ENCODE data around the gene RTEL1.
"Not testable (repeated sequence)": the region's sequence is repeated elsewhere in the genome, so short reads cannot be mapped to it uniquely, and the experiment has no call there.

RTEL1 gene

DNA sequence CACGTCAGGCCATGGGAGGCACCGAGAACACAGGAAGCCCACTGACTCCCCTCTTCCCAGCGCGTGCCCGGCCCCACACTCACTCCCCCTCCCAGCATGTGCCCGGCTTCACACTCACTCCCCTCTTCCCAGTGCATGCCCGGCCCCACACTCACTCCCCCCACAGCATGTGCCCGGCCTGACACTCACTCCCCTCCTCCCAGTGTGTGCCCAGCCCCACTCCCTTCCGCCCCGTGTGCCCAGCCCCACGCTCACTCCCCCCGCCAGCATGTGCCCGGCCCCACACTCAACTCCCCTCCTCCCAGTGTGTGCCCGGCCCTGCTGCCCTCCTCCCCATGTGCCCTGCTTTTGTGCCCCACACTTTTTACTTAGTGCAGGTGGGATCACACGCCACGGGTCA lies 9.7 kb downstream of the RTEL1 start:
- DNase-seq (ENCODE audit: low spot score): no peak

DNA sequence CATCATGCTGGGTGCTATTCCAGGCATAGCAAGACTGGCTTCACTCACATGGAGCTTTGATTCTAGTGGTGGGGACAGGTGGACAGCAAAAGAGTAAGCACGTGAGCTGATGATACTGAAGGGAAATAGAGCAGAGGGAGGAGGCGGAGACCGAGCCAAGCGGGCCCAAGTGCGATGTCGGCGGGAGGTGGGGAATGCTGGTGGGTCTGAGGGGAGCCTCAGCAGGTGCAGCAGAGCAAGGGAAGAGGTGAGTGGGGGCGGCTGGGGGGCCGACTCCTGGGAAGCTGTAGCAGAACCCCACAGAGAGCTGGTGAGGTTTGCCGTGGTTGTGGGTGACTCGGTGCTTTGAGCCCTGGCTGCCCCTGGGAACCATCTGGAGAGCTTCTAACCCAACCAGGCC lies 10.2 kb downstream of the RTEL1 start:
- DNase-seq (ENCODE audit: low spot score): no peak

DNA sequence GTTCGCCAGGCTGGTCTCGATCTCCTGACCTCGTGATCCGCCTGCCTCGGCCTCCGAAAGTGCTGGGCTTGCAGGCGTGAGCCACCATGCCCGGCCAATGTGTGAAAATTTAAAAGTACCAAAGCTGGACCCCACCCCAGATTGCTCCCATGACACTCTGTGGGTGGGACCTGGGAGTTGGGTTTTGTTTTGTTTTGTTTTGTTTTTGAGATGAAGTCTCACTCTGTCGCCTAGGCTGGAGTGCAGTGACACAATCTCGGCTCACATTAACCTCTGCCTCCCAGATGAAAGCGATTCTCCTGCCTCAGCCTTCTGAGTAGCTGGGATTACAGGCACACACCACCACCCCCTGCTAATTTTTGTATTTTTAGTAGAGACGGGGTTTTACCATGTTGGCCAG lies 13.6 kb downstream of the RTEL1 start:
- DNase-seq (ENCODE audit: low spot score): not testable (repeated sequence)

DNA sequence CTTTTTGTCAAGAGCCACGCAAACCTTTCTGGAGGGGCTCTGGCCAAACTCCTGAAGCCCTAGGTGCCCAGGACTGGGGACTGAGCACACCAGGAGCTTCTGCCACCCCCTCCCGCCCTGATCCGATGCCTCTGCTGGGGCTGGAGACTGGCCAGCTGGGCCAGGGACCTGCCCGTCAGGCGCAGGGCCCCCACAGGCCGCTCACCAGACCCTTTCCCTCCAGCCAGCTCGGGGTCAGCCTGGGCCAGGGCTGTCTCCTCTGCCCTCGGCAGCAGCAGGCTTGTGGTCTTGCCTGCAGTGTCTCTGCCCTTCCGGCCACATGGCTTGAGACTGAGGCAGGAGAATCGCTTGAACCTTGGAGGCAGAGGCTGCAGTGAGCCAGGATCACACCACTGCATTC lies 14.6 kb downstream of the RTEL1 start:
- no peak for DNase-seq (ENCODE audit: low spot score)

- DNase-seq (ENCODE audit: low spot score): no peak
Measured at GRCh38 chr20:63673951-63674350, 15.8 kb downstream of the RTEL1 start.

GRCh38 chr20:63675681-63676368 lies 17.7 kb downstream of the RTEL1 start:
- no peak for DNase-seq (ENCODE audit: low spot score)

DNA sequence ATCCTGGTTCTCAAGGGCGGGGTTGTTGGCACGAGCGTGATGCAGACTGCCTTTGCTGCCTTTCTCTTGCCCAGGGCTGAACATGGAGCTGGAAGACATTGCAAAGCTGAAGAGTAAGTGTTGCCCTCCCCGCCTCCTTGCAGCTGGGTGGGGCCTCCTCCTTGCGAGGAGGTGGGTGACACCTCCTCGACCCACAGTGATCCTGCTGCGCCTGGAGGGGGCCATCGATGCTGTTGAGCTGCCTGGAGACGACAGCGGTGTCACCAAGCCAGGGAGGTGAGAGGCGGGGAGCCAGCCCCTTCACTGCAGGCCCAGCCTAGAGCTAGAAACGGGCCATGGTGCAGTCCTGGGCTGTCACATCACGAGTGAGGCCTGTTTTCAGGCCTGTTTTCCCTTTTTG lies 20.0 kb downstream of the RTEL1 start:
- DNase-seq (ENCODE audit: low spot score): no peak

DNA sequence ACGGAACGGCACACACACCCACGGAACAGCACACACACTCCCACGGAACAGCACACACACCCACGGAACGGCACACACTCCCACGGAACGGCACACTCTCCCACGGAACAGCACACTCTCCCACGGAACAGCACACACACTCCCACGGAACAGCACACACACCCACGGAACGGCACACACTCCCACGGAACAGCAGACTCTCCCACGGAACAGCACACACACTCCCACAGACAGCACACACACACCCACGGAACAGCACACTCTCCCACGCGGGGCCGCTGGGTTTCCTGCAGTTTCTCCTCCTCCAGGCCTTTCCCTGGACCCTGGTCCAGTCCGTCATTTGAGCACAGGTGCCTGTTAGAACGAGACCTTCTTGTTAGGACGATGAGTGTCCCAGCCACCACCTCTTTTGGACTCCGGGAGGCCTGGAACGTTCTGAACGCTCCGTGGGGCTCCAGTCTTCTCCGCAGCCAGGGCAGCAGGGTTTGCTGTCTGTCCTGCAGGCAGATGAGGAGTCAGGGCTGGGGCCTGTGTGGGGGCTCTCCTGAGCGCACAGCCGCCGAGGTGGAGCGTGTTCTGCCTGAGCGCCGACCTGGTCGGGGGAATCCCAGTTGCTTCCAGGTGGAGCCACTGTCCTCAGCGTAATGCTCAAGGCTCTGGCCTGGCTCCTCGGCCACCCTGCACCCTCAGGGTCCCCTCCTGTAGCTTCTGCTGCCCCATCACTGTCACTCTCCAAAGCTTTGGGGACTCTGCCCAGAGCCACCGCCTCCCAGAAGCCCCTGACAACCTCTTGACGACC lies 20.8 kb downstream of the RTEL1 start:
- DNase-seq (ENCODE audit: low spot score): no peak

DNA sequence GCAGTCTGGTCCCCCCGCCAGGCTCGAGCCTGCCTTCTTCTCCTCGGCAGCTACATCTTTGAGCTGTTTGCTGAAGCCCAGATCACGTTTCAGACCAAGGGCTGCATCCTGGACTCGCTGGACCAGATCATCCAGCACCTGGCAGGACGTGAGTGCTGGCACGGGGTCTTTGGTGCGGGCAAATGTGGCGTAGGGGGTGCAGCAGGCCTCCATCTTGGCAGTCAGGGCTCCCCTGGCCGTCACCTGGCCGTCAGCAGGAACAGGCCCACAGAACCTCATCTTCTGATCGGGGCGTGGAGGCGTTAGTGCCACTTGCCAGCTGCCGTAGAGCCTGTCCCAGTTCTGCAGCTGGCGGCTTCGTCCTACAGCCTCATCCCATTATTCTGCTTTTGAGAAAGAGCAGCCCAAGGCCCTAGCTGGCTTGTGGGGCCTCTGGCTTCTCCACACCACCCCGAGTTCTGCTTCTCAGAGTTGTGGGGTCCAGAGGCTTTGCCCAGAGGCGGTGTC lies 21.7 kb downstream of the RTEL1 start:
- DNase-seq (ENCODE audit: low spot score): no peak

DNA sequence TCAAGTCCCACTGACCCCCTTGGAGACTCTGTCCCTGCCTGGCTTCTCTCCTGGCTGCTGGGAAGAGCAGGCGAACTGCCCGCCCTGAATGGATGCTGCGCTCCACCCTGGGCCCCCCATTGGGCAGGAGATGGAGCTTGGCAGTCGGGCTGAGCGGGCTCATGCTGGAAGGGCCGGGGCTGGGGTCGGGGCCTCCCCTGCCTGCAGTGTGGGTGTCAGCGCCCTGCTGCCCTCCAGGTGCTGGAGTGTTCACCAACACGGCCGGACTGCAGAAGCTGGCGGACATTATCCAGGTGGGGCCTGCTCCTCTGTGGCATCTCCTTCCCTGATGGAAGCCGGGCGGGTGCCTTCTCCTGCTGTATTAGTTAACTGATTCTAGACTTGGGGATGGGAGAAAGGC lies 22.3 kb downstream of the RTEL1 start:
- no peak for DNase-seq (ENCODE audit: low spot score)

DNA sequence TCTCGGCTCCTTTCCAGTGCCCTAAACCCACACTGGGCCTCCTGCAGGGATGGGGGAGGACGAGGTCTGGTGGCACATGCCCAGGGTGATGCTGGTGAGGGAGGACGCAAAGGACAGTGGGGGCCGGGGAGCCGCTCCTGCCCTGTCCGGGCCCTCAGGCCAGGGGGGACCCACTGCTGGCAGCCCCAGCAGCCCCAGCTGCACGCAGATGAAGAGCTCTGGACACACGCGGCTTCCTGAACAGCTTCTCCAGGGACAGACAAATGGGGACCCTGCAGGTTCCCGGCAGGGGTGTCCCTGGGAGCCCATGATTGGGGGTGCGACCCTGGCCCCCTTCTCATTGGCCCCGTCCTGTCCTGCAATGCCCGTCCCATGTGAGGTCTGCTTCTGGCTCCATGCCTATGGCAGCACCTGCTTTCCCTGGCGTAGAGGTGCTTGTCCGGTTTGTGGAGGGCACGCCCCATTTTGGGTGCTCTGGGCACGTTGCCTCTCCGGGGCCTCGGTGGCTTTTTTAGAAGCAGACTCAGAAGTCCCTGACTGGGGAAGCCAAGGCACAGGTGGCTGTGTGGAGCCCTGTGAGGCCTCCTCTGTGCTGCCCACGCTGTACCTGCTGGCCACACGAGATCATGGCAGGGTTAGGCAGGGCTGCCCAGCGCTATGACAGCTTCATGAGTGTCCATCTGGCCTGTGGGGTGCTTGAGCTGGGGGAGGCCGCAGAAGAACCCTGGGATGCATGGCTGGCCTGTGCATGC lies 22.9 kb downstream of the RTEL1 start:
- no peak for DNase-seq (ENCODE audit: low spot score)

- DNase-seq (ENCODE audit: low spot score): no peak
Measured at GRCh38 chr20:63681609-63682142, 23.6 kb downstream of the RTEL1 start.

DNA sequence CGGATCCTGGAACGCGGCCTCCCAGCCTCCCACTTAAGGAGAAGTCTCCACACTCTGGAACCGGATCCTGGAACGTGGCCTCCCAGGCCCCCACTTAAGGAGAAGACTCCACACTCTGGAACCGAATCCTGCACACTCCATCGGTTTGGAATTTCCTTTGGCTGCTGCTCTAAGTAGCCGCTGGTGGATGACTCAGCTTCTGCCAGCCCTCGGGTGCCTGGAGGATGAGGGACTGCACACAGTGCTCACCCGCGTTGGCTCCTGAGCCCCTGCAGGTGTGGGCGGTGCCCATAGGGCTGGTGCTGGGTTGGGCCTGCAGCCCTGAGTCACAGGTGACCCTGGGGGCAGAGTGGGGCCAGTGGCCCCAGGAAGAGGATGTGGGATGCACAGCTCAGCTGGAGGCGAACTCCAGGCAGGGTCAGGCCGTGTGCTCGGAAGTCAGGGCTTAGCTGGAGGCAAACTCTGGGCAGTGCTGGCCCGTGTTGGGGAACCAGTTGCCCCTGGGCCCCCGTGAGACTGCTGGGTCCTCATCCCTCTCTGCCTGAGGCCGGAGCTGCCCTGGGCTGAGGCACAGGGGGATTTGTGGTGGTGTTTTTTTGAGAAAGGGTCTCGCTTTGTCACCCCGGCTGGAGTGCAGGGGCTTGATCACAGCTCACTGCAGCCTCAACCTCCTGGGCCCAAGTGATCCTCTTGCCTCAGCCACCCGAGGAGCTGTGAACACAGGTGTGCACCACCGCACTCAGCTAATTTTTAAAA lies 24.4 kb downstream of the RTEL1 start:
- no peak for DNase-seq (ENCODE audit: low spot score)

DNA sequence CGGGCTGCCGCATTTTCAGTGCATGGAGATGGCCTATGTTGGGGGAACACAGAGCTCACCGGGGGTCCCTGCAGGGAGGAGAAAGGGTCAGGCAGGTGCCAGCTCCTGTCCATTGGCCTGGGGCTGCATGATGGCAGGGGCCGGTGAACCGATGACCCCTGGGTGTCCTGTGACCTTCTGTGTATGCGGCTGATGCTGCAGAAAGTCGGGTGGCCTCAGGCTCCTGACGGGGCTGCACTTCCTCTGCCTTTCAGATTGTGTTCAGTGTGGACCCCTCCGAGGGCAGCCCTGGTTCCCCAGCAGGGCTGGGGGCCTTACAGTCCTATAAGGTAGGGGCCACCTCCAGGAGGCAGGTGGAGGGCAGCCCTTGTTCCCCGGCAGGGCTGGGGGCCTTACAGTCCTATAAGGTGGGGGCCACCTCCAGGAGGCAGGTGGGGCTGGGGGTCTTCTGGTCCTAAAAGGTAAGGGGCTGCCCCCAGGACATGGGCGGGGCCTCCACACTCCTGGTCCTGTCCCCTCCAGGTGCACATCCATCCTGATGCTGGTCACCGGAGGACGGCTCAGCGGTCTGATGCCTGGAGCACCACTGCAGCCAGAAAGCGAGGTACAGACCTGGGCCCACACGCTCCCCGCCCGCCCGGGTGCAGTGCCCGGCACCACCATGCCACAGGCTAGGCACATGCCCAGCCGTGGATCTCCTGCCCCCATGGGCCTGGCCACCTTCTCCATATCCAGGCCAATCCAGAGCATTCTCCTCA lies 27.3 kb downstream of the RTEL1 start:
- DNase-seq (ENCODE audit: low spot score): no peak

- no peak for DNase-seq (ENCODE audit: low spot score)
Measured at GRCh38 chr20:63686094-63686491, 28.0 kb downstream of the RTEL1 start.

GRCh38 chr20:63686492-63687321 lies 28.6 kb downstream of the RTEL1 start:
- no peak for DNase-seq (ENCODE audit: low spot score)

- no peak for DNase-seq (ENCODE audit: low spot score)
Measured at GRCh38 chr20:63687419-63688178, 29.5 kb downstream of the RTEL1 start.

DNA sequence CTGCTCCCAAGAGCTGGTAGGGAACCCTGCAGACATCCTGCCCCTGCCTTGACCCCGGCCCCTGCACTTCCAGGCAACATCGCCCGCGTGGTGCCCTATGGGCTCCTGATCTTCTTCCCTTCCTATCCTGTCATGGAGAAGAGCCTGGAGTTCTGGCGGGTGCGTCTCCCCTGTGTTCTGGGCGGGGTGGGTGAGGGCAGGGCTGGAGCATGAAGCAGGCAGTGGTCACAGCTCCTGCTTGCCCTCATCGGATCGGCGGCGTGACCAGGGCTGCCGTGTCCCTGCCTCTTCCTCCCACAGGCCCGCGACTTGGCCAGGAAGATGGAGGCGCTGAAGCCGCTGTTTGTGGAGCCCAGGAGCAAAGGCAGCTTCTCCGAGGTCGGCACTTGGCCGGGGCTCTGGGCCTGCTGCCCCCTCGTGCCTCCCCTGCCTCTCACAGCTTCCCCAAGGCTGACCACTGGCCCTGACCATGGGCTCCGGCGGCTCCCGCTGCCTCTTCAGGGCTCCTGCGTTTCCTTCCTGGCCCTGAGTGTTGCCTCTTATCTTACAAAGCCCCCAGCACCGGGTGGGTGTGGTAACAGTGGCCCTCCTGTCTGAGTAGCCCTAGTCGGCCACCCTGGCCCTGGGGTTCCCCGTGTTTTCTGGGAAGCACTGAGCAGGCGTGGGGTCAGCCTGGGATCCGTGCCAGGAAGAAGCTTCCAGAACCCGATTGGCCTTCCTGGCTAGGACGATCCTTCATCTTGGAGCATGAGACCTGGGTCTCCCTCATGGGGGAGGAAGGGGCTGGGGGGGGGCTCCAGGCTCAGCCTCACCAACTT lies 30.3 kb downstream of the RTEL1 start:
- no peak for DNase-seq (ENCODE audit: low spot score)
